VCaP (cell line): ENCODE data around the gene LINGO1.
A peak's percentile ranks its signal among the peaks of the same experiment; 100 is the strongest.

Experiments
- H3K27ac ChIP-seq: fragments of 450-650 bp; 2 replicates; pipeline ENCODE4 v1.5.1; 2017
- TF ChIP-seq, protein P1 (sequence below): fragments of 450-650 bp; conservative IDR thresholded peaks from 2 replicates; pipeline ENCODE4 v1.5.1; 2017; ENCODE audit warnings: mild to moderate bottlenecking, moderate library complexity

Gene LINGO1

DNA sequence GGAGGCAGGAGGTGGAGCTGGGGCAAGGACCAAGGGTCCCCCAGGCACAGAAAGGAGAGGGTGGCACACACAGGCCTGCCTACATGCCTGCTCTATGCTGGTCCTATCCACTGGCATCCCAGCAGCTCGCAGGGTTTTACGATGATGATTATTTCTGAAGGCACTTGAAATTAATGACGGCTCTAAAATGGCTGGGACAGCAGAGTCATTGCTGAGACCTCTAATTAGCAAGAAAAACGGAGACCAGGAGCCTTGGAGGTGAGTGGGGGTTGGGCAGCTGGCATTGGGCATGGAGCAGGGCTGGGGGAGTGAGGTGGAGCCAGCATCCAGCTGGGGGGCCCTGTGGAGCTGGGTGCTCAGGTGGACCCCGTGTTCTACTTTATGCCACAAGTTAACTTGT is 3.5 kb upstream of the LINGO1 start:
- TF ChIP-seq, protein P1, sequence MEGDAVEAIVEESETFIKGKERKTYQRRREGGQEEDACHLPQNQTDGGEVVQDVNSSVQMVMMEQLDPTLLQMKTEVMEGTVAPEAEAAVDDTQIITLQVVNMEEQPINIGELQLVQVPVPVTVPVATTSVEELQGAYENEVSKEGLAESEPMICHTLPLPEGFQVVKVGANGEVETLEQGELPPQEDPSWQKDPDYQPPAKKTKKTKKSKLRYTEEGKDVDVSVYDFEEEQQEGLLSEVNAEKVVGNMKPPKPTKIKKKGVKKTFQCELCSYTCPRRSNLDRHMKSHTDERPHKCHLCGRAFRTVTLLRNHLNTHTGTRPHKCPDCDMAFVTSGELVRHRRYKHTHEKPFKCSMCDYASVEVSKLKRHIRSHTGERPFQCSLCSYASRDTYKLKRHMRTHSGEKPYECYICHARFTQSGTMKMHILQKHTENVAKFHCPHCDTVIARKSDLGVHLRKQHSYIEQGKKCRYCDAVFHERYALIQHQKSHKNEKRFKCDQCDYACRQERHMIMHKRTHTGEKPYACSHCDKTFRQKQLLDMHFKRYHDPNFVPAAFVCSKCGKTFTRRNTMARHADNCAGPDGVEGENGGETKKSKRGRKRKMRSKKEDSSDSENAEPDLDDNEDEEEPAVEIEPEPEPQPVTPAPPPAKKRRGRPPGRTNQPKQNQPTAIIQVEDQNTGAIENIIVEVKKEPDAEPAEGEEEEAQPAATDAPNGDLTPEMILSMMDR: no peak
- no peak overlapping the region for H3K27ac ChIP-seq

DNA sequence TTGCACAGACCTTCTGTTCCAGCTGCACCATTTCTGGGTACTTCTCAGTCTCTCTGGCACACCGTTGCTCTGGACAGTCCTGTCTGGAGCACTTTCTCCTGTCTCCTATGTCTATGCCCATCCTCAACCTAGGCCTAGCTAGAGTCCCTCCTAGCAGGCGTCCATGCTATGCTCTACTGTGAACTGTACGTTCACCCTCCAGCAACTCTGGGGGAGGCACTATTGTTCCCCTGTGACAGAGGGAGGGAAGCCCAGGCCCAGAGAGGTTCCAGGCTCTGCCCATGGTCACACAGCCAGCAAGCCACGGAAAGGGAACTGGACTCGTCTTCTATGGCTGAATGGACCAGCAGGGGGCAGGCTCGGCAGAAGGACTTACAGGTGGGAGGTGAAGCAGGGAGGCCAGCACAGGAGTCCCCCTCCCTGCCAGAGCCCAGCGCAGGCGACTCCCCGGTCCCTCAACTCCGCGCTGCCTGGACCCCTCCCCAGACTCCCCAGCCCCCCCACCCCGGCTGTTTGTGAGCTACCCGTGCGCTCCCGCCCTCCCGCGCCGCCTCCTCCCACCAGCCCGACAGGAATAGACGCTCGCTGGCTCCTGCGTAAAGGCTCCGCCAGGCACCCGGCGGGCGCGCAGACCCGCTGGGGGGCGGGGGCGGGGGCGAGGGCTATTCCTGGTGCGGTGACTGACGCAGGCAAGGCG is 1.7 kb upstream of the LINGO1 start:
- TF ChIP-seq, protein P1: peak; percentile 72

DNA sequence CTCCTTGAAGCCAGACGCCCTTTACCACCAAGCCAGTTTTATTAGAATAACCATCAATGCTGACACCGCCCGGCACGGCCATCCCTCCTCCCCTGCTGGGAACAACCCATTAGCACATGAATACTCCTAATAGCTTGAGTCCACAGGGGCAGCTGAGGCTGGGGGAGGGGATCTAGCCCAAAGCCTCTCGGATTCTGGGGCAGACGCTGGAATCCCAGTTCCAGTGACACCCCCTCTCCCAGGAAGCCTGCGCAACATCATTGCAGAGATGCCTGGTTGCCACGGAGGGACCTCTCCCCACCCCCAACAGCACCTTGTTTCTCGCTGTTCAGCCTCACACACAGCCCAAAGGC is 1.2 kb upstream of the LINGO1 start:
- peak overlapping the region; percentile 87; the same call in 1 of the 2 replicates for H3K27ac ChIP-seq
- TF ChIP-seq, protein P1: no peak

More for the DNA sequence above, 1.7 kb upstream of the LINGO1 start:
- H3K27ac ChIP-seq: no peak overlapping the region

DNA sequence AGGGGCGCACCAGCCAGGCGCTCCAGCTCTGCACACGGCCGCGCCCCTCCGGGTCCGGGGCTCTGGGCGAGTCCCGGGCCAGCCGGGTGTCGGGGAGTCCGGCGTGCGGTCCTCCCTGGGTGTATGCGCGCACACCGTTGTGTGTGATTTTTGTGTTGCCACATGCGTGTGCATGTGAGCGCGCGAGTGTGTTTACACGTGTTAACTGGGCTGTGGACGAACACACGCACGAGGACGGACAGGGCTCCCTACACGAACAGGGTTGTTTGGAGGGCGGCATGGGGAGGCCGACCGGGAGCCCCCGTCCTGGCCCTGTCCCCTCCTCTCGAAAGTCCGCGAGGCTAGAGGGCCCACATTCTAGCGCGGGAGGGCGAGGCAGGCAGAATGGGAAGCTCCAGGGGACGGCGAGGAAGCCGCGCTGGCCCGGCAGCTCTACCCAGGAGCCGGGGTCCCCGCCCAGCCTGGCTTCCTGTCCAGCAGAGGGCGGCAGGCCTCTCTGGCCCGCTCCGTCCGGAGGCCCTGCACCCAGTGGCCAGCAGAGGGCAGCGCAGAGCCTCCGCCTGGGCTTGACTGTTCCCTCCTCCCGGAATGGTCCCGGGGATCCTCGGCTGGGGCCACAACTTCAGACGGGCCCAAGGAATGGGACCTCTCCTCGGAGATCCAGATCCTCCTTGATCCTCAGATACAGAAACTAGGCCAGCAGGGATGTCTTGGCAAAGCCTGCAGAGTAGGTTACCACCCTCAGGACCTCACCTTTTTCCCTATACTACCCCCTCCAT is 611 bp upstream of the LINGO1 start:
- H3K27ac ChIP-seq: peak overlapping the region; percentile 87
- TF ChIP-seq, protein P1: peak; percentile 100

DNA sequence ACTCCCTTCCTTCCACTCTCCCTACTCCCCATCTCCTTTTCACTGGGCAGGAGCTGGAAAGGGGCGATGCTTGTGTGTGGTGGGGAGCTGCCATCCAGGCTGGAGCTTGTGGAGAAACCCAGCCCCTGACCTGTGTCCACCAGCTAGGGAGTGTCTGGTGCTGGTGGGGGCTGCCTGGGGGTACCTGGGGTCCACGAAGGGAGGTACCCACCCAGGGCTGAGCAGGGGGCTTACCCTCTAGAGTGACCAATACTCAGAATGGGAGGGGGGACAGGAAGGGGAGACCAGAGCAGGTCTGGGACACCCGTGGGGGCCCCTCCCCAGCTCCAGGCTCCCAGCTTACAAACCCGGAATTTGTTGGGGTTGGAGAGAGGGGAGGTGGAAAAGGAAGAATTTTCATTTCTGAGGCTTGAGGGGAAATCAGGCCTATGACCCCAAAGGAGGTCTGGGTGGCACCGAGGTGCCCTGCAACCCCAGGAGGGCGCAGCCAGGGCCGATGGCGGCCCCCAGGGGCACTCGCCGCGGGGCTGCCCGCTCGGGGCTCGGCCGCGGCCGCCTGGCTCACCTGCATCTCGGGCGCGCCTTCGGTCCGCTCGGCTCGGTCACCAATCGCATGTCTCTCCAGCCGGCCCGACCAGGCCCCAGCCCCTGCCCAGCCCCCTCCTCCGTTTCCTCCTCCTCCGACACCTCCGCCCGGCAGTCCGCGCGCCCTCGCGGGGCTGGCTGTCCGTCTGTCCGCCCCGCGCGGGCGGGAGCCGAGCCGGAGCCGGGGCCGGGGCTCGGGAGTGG is 773 bp downstream of the LINGO1 start:
- peak overlapping the region; percentile 87 for H3K27ac ChIP-seq

DNA sequence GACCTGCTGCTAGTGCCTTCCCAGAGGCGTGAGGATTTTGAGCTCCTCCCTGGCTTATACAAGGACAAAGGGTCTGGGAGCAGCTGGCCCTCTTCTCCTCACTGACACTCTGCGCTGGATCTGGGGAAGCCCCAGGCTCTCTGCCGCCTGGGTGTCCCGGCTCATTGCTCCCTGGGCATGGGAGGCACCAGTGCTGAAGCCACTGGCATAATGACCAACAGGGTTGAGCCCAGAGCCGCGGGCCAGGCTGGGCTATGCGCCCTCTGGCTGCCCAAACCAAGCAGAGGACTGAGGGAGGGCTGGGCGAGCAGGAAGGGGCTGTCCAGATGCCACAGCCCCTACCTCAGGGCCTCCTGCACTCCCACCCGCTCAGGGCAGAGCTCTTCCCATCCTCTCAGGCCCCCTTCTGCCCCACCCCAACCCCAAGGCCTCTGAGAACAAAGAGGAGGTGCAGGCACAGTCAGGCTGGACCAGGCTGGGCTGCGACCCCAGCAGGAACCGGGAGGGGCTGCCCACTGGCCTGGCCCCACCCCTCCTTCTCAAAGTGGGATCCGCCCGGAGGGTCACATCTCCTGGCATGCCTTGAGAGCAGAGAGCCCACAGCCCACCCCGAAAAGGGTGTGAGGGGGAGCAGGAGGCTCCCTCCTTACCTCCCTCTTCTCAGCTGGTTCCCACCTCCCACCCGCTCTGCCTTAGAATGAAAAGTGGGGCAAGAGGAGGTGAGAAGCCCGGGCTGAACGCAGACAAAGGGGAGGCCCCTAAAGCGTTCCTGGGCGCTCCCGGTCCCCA is 1.6 kb downstream of the LINGO1 start:
- H3K27ac ChIP-seq: peak overlapping the region; percentile 87; the same call in 1 of the 2 replicates
- TF ChIP-seq, protein P1: peak; percentile 83

More for the DNA sequence above, 773 bp downstream of the LINGO1 start:
- TF ChIP-seq, protein P1: no peak
